HEK293 (cell line): ENCODE measurements around the gene SUSD4.
A peak's percentile ranks its signal among the peaks of the same experiment; 100 is the strongest.

Source experiments
- CTCF ChIA-PET: fragments of 350-600 bp; formaldehyde crosslinking; extraction: SDS; loops from one replicate; lab custom pipeline; 2021; ENCODE audit warnings: antibody characterized with exemption; lab: Yijun Ruan, JAX
- POLR2A ChIA-PET: fragments of 300-600 bp; formaldehyde crosslinking; extraction: SDS; loops from one replicate; lab custom pipeline; 2020; ENCODE audit warnings: antibody characterized with exemption, inconsistent platforms; lab: Yijun Ruan, JAX
- H3K27ac ChIP-seq: fragments of 200-500 bp; sonication (Bioruptor generic); 2 replicates; pipeline ENCODE4 v1.5.1; 2014; ENCODE audit warnings: low read depth, low read length, control low read depth, inconsistent platforms; ENCODE audit errors: extremely low read depth
- H3K36me3 ChIP-seq, 2 experiments: fragments of 200-500 bp in 1 of 2; sonication (Bioruptor generic) in 1 of 2; 1 replicate in 1 of 2; 2 replicates in 1 of 2; pipeline ENCODE4 v1.5.1; 2014 to 2017; ENCODE audit warnings: inconsistent platforms in 2 of 2, low read length in 2 of 2; ENCODE audit not compliant: control insufficient read depth in 2 of 2, insufficient read depth in 1 of 2
- H3K4me1 ChIP-seq: fragments of 200-500 bp; sonication (Bioruptor generic); 2 replicates; pipeline ENCODE4 v1.5.1; 2014; ENCODE audit warnings: mild to moderate bottlenecking, low read length, inconsistent platforms; ENCODE audit not compliant: control insufficient read depth, insufficient read depth
- H3K4me3 ChIP-seq: 2 replicates; pipeline ENCODE4 v1.5.1; 2011; ENCODE audit warnings: low read depth, mild to moderate bottlenecking, control low read depth, low read length, moderate library complexity
- H3K9me3 ChIP-seq: fragments of 200-500 bp; sonication (Bioruptor generic); 2 replicates; pipeline ENCODE4 v1.5.1; 2014; ENCODE audit warnings: low read depth, low read length, inconsistent platforms; ENCODE audit not compliant: control insufficient read depth, insufficient read depth
- BCL11B ChIP-seq: fragments of 450-650 bp; formaldehyde crosslinking; IDR thresholded peaks from 2 replicates; pipeline ENCODE4 v1.5.1; 2016; ENCODE audit warnings: low read depth, missing biosample characterization, missing genetic modification characterization
- EGR2 ChIP-seq: fragments of 450-650 bp; formaldehyde crosslinking; IDR thresholded peaks from 2 replicates; pipeline ENCODE4 v1.5.1; 2016; ENCODE audit warnings: low read depth, missing biosample characterization, missing genetic modification characterization
- GLI2 ChIP-seq: fragments of 450-650 bp; formaldehyde crosslinking; IDR thresholded peaks from 2 replicates; pipeline ENCODE4; 2017; ENCODE audit warnings: missing biosample characterization, missing genetic modification characterization, low read depth, borderline replicate concordance
- KLF7 ChIP-seq: fragments of 450-650 bp; formaldehyde crosslinking; IDR thresholded peaks from 2 replicates; pipeline ENCODE4 v1.5.1; 2016; ENCODE audit warnings: missing biosample characterization, missing genetic modification characterization, borderline replicate concordance
- KLF9 ChIP-seq: fragments of 450-650 bp; formaldehyde crosslinking; IDR thresholded peaks from 2 replicates; pipeline ENCODE4 v1.5.1; 2016; ENCODE audit warnings: missing biosample characterization, missing genetic modification characterization, low read depth
- OVOL3 ChIP-seq: fragments of 450-650 bp; formaldehyde crosslinking; IDR thresholded peaks from 2 replicates; pipeline ENCODE4 v1.5.1; 2016; ENCODE audit warnings: missing biosample characterization, missing genetic modification characterization
- PRDM1 ChIP-seq: fragments of 450-650 bp; formaldehyde crosslinking; IDR thresholded peaks from 2 replicates; pipeline ENCODE4; 2016; ENCODE audit warnings: missing biosample characterization, missing genetic modification characterization
- SCRT2 ChIP-seq: fragments of 450-650 bp; formaldehyde crosslinking; IDR thresholded peaks from 2 replicates; pipeline ENCODE4 v1.5.1; 2016; ENCODE audit warnings: missing biosample characterization, missing genetic modification characterization
- TRIM28 ChIP-seq: IDR thresholded peaks from 2 replicates; pipeline ENCODE4 v1.6.1; 2011; ENCODE audit warnings: low read length, control low read depth, borderline replicate concordance
- ZBTB8A ChIP-seq: fragments of 450-650 bp; formaldehyde crosslinking; IDR thresholded peaks from 2 replicates; pipeline ENCODE4 v1.5.1; 2016; ENCODE audit warnings: missing biosample characterization, missing genetic modification characterization
- ZFHX2 ChIP-seq: fragments of 450-650 bp; formaldehyde crosslinking; conservative IDR thresholded peaks from 2 replicates; pipeline ENCODE4 v1.5.1; 2016; ENCODE audit warnings: missing biosample characterization, missing genetic modification characterization
- ZNF133 ChIP-seq: fragments of 450-650 bp; formaldehyde crosslinking; IDR thresholded peaks from 2 replicates; pipeline ENCODE4 v1.5.1; 2016; ENCODE audit warnings: missing biosample characterization, missing genetic modification characterization
- ZNF19 ChIP-seq: fragments of 450-650 bp; formaldehyde crosslinking; IDR thresholded peaks from 2 replicates; pipeline ENCODE4; 2016; ENCODE audit warnings: missing biosample characterization, missing genetic modification characterization, low read depth
- ZNF202 ChIP-seq: fragments of 450-650 bp; formaldehyde crosslinking; IDR thresholded peaks from 2 replicates; pipeline ENCODE4 v1.5.1; 2016; ENCODE audit warnings: missing biosample characterization, missing genetic modification characterization, borderline replicate concordance
- ZNF211 ChIP-seq: fragments of 450-650 bp; formaldehyde crosslinking; IDR thresholded peaks from 2 replicates; pipeline ENCODE4 v1.5.1; 2016; ENCODE audit warnings: low read depth, missing biosample characterization, missing genetic modification characterization
- ZNF214 ChIP-seq: fragments of 450-650 bp; formaldehyde crosslinking; IDR thresholded peaks from 2 replicates; pipeline ENCODE4 v1.5.1; 2017; ENCODE audit warnings: missing biosample characterization, mild to moderate bottlenecking, missing genetic modification characterization, borderline replicate concordance
- ZNF248 ChIP-seq: fragments of 450-650 bp; formaldehyde crosslinking; IDR thresholded peaks from 2 replicates; pipeline ENCODE4 v1.5.1; 2017; ENCODE audit warnings: missing biosample characterization, missing genetic modification characterization
- ZNF311 ChIP-seq: fragments of 450-650 bp; formaldehyde crosslinking; IDR thresholded peaks from 2 replicates; pipeline ENCODE4 v1.5.1; 2017; ENCODE audit warnings: missing biosample characterization, missing genetic modification characterization, borderline replicate concordance
- ZNF658 ChIP-seq: fragments of 450-650 bp; formaldehyde crosslinking; IDR thresholded peaks from 2 replicates; pipeline ENCODE4; 2016; ENCODE audit warnings: missing biosample characterization, missing genetic modification characterization
- ZNF664 ChIP-seq: fragments of 450-650 bp; formaldehyde crosslinking; IDR thresholded peaks from 2 replicates; pipeline ENCODE4 v1.5.1; 2016; ENCODE audit warnings: missing biosample characterization, missing genetic modification characterization
- ZNF701 ChIP-seq: fragments of 450-650 bp; formaldehyde crosslinking; IDR thresholded peaks from 2 replicates; pipeline ENCODE4 v1.5.1; 2016; ENCODE audit warnings: missing biosample characterization, missing genetic modification characterization
- ZNF768 ChIP-seq: fragments of 450-650 bp; formaldehyde crosslinking; IDR thresholded peaks from 2 replicates; pipeline ENCODE4 v1.5.1; 2018; ENCODE audit warnings: missing biosample characterization, mild to moderate bottlenecking, missing genetic modification characterization
- ZNF830 ChIP-seq: fragments of 450-650 bp; IDR thresholded peaks from 2 replicates; pipeline ENCODE4 v1.5.0; 2018; ENCODE audit warnings: missing biosample characterization, missing genetic modification characterization, low read depth, mild to moderate bottlenecking, moderate library complexity
- ZSCAN30 ChIP-seq: fragments of 450-650 bp; IDR thresholded peaks from 2 replicates; pipeline ENCODE4 v1.5.1; 2018; ENCODE audit warnings: missing biosample characterization, mild to moderate bottlenecking, missing genetic modification characterization, moderate library complexity
- TF ChIP-seq, protein P1 (sequence below): fragments of 450-650 bp; formaldehyde crosslinking; IDR thresholded peaks from 2 replicates; pipeline ENCODE4 v1.5.1; 2016; ENCODE audit warnings: missing biosample characterization, missing genetic modification characterization
- TF ChIP-seq, protein P2 (sequence below): fragments of 450-650 bp; formaldehyde crosslinking; optimal IDR thresholded peaks from 2 replicates; pipeline ENCODE3; 2016; ENCODE audit warnings: missing biosample characterization, mild to moderate bottlenecking, missing genetic modification characterization
- TF ChIP-seq, protein P3 (sequence below): fragments of 450-650 bp; formaldehyde crosslinking; IDR thresholded peaks from 2 replicates; pipeline ENCODE4 v1.5.1; 2017; ENCODE audit warnings: missing biosample characterization, missing genetic modification characterization

The SUSD4 gene

DNA sequence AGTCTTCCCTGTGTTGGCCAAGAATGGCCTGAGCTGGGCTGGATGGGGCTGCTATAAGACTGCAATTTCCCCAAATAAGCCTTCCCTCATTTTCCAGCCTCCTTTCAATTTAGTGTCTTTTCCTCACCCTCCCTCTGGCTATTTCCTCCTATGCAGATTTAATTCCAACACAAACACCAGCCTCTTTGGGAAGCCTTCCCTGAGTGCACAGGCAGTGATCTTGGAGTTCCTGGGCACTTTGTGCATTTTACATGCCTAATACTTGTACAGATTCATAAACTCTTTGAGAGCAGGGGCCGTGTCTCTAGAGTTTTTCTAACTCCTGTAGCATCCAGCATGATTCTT lies 129.8 kb downstream of the SUSD4 start:
- CTCF ChIA-PET, result interaction anchor here (0.6 kb wide), 1 partner anchor 436 kb away, joined by 3 read pairs; no protein-coding TSS in a partner anchor

DNA sequence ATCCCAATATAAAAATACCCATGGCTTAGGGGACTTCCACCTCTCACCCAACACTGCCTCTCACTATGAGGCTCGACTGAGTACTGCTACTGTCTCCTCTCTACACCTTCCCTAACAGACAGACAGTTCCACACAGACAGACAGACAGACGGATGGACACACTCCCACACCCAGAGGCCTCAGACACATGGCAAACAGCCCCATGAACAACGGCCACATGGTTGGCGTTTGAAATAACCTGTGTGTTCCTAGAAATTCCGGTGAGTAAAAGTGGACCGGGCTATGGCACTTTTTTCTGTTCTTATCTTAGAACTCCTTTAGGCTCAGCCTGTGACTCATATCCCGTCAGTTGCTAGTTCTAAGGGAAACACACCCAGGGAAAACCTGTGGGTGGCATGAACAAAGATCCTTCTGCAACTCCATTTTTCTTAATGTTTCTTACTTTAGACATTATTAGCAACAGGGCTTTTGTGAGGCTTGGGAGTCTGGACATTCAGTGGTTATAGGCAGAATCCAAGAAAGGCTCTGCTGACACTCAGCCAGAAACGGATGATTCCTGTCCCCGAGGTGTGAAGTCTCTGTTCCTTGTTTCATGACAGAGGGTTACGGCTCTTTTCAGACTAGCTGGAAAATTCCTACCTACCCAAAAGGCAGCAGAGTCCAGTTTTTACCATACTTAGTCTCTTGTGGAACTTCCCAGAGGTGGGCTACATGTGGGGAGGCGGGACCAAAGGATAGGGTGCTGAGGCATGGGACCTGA lies 130.4 kb downstream of the SUSD4 start:
- ChIA-PET CTCF (interaction anchor here (0.6 to 0.7 kb wide), 2 partner anchors 40 to 437 kb away, joined by 3 read pairs; no protein-coding TSS in a partner anchor), POLR2A (no interaction called here)
- Histone ChIP-seq H3K27ac (no peak overlapping the region), H3K9me3 (no peaks in the 10 kb centered on the region), H3K4me1 (no peaks in the 10 kb centered on the region), H3K36me3 (no peaks in the 10 kb centered on the region), H3K4me3 (no peak overlapping the region)
- TF ChIP-seq ZNF248 (tag by site-specific recombination) (no peak), ZNF19 (tag by site-specific recombination) (no peak), ZFHX2 (tag by site-specific recombination) (peak; percentile 47), PRDM1 (tag by site-specific recombination) (peak; percentile 30; the same call in 1 of the 2 replicates), ZNF133 (no peak), ZNF214 (no peak), EGR2 (0 out of 2 replicates have a peak, but pooled peaks have one; percentile 11), ZNF311 (tag by site-specific recombination) (no peak)

More for the DNA sequence above, 129.8 kb downstream of the SUSD4 start:
- H3K4me1 ChIP-seq, result no peaks in the 10 kb centered on the region
- H3K27ac ChIP-seq, result no peak overlapping the region
- H3K4me3 ChIP-seq, result no peak overlapping the region
- no peaks in the 10 kb centered on the region for H3K9me3 ChIP-seq
- no peaks in the 10 kb centered on the region for H3K36me3 ChIP-seq
- POLR2A ChIA-PET, result no interaction called here
- TF ChIP-seq GLI2 (tag by site-specific recombination) (no peak), ZSCAN30 (tag by site-specific recombination) (no peak), ZNF202 (no peak), SCRT2 (tag by site-specific recombination) (no peak), ZNF211 (tag by site-specific recombination) (no peak), TRIM28 (no peak), ZNF664 (tag by site-specific recombination) (no peak), OVOL3 (tag by site-specific recombination) (no peak), ZNF768 (tag by site-specific recombination) (no peak), KLF7 (tag by site-specific recombination) (no peak), EGR2 (no peak), ZNF658 (tag by site-specific recombination) (no peak), BCL11B (tag by site-specific recombination) (no peak), ZNF701 (tag by site-specific recombination) (no peak), KLF9 (tag by site-specific recombination) (no peak), ZBTB8A (tag by site-specific recombination) (no peak), ZNF830 (tag by site-specific recombination) (no peak)
- TF ChIP-seq, protein P1, sequence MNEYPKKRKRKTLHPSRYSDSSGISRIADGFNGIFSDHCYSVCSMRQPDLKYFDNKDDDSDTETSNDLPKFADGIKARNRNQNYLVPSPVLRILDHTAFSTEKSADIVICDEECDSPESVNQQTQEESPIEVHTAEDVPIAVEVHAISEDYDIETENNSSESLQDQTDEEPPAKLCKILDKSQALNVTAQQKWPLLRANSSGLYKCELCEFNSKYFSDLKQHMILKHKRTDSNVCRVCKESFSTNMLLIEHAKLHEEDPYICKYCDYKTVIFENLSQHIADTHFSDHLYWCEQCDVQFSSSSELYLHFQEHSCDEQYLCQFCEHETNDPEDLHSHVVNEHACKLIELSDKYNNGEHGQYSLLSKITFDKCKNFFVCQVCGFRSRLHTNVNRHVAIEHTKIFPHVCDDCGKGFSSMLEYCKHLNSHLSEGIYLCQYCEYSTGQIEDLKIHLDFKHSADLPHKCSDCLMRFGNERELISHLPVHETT, result no peak
- TF ChIP-seq, protein P2, sequence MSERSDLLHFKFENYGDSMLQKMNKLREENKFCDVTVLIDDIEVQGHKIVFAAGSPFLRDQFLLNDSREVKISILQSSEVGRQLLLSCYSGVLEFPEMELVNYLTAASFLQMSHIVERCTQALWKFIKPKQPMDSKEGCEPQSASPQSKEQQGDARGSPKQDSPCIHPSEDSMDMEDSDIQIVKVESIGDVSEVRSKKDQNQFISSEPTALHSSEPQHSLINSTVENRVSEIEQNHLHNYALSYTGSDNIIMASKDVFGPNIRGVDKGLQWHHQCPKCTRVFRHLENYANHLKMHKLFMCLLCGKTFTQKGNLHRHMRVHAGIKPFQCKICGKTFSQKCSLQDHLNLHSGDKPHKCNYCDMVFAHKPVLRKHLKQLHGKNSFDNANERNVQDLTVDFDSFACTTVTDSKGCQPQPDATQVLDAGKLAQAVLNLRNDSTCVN (tag by site-specific recombination), result no peak
- TF ChIP-seq, protein P3, sequence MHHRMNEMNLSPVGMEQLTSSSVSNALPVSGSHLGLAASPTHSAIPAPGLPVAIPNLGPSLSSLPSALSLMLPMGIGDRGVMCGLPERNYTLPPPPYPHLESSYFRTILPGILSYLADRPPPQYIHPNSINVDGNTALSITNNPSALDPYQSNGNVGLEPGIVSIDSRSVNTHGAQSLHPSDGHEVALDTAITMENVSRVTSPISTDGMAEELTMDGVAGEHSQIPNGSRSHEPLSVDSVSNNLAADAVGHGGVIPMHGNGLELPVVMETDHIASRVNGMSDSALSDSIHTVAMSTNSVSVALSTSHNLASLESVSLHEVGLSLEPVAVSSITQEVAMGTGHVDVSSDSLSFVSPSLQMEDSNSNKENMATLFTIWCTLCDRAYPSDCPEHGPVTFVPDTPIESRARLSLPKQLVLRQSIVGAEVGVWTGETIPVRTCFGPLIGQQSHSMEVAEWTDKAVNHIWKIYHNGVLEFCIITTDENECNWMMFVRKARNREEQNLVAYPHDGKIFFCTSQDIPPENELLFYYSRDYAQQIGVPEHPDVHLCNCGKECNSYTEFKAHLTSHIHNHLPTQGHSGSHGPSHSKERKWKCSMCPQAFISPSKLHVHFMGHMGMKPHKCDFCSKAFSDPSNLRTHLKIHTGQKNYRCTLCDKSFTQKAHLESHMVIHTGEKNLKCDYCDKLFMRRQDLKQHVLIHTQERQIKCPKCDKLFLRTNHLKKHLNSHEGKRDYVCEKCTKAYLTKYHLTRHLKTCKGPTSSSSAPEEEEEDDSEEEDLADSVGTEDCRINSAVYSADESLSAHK (tag by site-specific recombination), result no peak
